Measurements from ENCODE around the gene NDUFS8. TPM values are rescaled to one million over a fixed set of nuclear protein-coding genes. Genes with fewer than 3 reads are reported as not detected.
A peak's percentile ranks its signal among the peaks of the same experiment; 100 is the strongest.

Gene NDUFS8
- total RNA-seq, 4 donors from 2014 or later: 155 to 226 (median 188) TPM

GRCh38 chr11:68009391-68010089 lies 20.9 kb upstream of the NDUFS8 start:
- peaks cover 32 to 52% (median 43%) of the 10 kb centered on the region in 4 donors for H3K4me1 ChIP-seq
- TF ChIP-seq EP300 (IDR thresholded peaks at IDR 0.05; ENCODE audit: low read depth) (no peak), CTCF (IDR thresholded peaks at IDR 0.05) (no peak), POLR2AphosphoS5 (IDR thresholded peaks at IDR 0.05) (no peak), POLR2A (IDR thresholded peaks at IDR 0.05) (no peak)
- peak overlapping the region; percentile 87 to 96 (median 92) for H3K27ac ChIP-seq
- H3K4me3 ChIP-seq: peak overlapping the region in 3 of 4 donors; percentile 1 to 41 (median 29)
- in situ Hi-C loops (cut with MboI; ENCODE audit: low pct_ligation_motif_present in 1 of 4, low pct_unique_long_range_greater_than_20kb in 1 of 4, low sequenced_read_pairs in 3 of 4): no loop called here
- no peaks in the 10 kb centered on the region for H3K27me3 ChIP-seq
- 45 to 73% methylated on average over 2 to 12 of the region's 12 CpGs for WGBS, 2 donors (ENCODE audit: low coverage in 1 of 2)
- intact Hi-C loops (cut with DNase I; ENCODE audit: low total_unique reads): loop anchor here (10.0 kb wide), 1 partner anchor 195 kb away; no protein-coding TSS in a partner anchor
- DNase-seq: no peak
- no peaks in the 10 kb centered on the region for H3K36me3 ChIP-seq
- no peaks in the 10 kb centered on the region for H3K9me3 ChIP-seq

GRCh38 chr11:68010090-68011041 lies 20.1 kb upstream of the NDUFS8 start, which contains the start of gene ALDH3B1:
TSS of gene ALDH3B1 (plus strand) at chr11:68010327. CDS start at chr11:68015298, 4,971 bp downstream.
- Histone ChIP-seq H3K4me3 (peak within 1 kb of the TSS; percentile 1 to 41 (median 24)), H3K36me3 (no peaks in the 10 kb centered on the region), H3K27me3 (no peaks in the 10 kb centered on the region), H3K9me3 (no peaks in the 10 kb centered on the region), H3K4me1 (peaks cover 38 to 58% (median 49%) of the 10 kb centered on the region in 4 donors), H3K27ac (peak within 1 kb of the TSS; percentile 87 to 96 (median 92))
- TF ChIP-seq CTCF (IDR thresholded peaks at IDR 0.05) (peak in 2 of 5 experiments; percentile 7 to 30), POLR2AphosphoS5 (IDR thresholded peaks at IDR 0.05) (peak; percentile 61 to 82 (median 77)), EP300 (IDR thresholded peaks at IDR 0.05; ENCODE audit: low read depth) (peak; percentile 56), POLR2A (IDR thresholded peaks at IDR 0.05) (peak; percentile 79)
- DNase-seq: peak; percentile 92
- WGBS, 2 donors (ENCODE audit: low coverage in 1 of 2): 16% methylated on average over 33 of the region's 33 CpGs; no CpG with 5 or more reads in 1 of the 2 donors
- intact Hi-C loops (cut with DNase I; ENCODE audit: low total_unique reads): no loop called here
- in situ Hi-C loops (cut with MboI; ENCODE audit: low pct_ligation_motif_present in 1 of 4, low pct_unique_long_range_greater_than_20kb in 1 of 4, low sequenced_read_pairs in 3 of 4): no loop called here

GRCh38 chr11:68011051-68011943 lies 19.2 kb upstream of the NDUFS8 start:
- H3K4me1 ChIP-seq: peaks cover 38 to 58% (median 49%) of the 10 kb centered on the region in 4 donors

More at GRCh38 chr11:68011051-68011943, 19.2 kb upstream of the NDUFS8 start:
- whole genome bisulfite sequencing, 2 donors (ENCODE audit: low coverage in 1 of 2): 79% methylated on average over 16 of the region's 16 CpGs; no CpG with 5 or more reads in 1 of the 2 donors
- no peak for DNase-seq
- Histone ChIP-seq H3K27ac (peak overlapping the region; percentile 87 to 96 (median 92)), H3K4me3 (peak overlapping the region in 2 of 4 donors; percentile 29 to 41), H3K27me3 (no peaks in the 10 kb centered on the region), H3K36me3 (no peaks in the 10 kb centered on the region), H3K9me3 (no peaks in the 10 kb centered on the region)
- intact Hi-C loops (cut with DNase I; ENCODE audit: low total_unique reads) (no loop called here), in situ Hi-C loops (cut with MboI; ENCODE audit: low pct_ligation_motif_present in 1 of 4, low pct_unique_long_range_greater_than_20kb in 1 of 4, low sequenced_read_pairs in 3 of 4) (no loop called here)
- no peak for TF ChIP-seq EP300 (IDR thresholded peaks at IDR 0.05; ENCODE audit: low read depth)
- TF ChIP-seq POLR2AphosphoS5 (IDR thresholded peaks at IDR 0.05): no peak
- TF ChIP-seq CTCF (IDR thresholded peaks at IDR 0.05): no peak
- no peak for TF ChIP-seq POLR2A (IDR thresholded peaks at IDR 0.05)

Data from transverse colon (tissue), 4 donors.